GM12878 (cell line): ENCODE results near the gene KIAA0825. TPM values are rescaled to one million over a fixed set of nuclear protein-coding genes. Genes with fewer than 3 reads are reported as not detected.

Experiments
- ATAC-seq: fragments of 200-7000 bp; cut with Tn5 transposase; 3 replicates; pipeline ENCODE4 v1.9.1; 2020; ENCODE audit warnings: mild to moderate bottlenecking, moderate library complexity
- BruUV-seq: library from RNA; stranded (reverse); fragments of 400-500 nt; replicated peaks from 2 replicates; lab custom pipeline; 2021; lab: Mats Ljungman, UMichigan
- CTCF ChIA-PET: fragments of 300-600 bp; sonication (Branson Sonifier 250); formaldehyde crosslinking; extraction: SDS; loops from one replicate; lab custom pipeline; 2021; ENCODE audit warnings: inconsistent platforms; lab: Yijun Ruan, JAX
- POLR2A ChIA-PET: fragments of 350-600 bp; formaldehyde crosslinking; extraction: SDS; loops from one replicate; lab custom pipeline; 2021; ENCODE audit warnings: inconsistent platforms; lab: Charles Lee
- RAD21 ChIA-PET: fragments of 300-600 bp; sonication (Branson Sonifier 250); formaldehyde crosslinking; loops from one replicate; lab custom pipeline; 2023; ENCODE audit warnings: antibody characterized with exemption; ENCODE audit not compliant: unreplicated experiment; lab: Charles Lee
- SMC1A ChIA-PET: fragments of 300-600 bp; sonication (Branson Sonifier 250); formaldehyde crosslinking; loops from one replicate; lab custom pipeline; 2023; ENCODE audit not compliant: unreplicated experiment, uncharacterized antibody; lab: Charles Lee
- DNase-seq: peaks from one replicate; pipeline ENCODE4 v3.0.0-alpha.2; 2011; ENCODE audit warnings: low read depth, low spot score
- FAIRE-seq: peaks from 3 replicates; lab custom pipeline; 2011; peaks lifted over from hg19 to GRCh38; lab: Jason Lieb, UNC
- H2AFZ ChIP-seq: 2 replicates; pipeline ENCODE4 v1.6.0; 2011; ENCODE audit warnings: low read depth, low read length, control low read depth; ENCODE audit not compliant: control insufficient read depth
- H3K27ac ChIP-seq: 2 replicates; pipeline ENCODE4 v1.5.1; 2011; ENCODE audit warnings: control low read depth; ENCODE audit not compliant: control insufficient read depth, insufficient read depth
- H3K27me3 ChIP-seq, 2 experiments: replicated peaks in 1 of 2; 2 replicates each; pipeline versions ENCODE4 v1.6.0 to v1.6.1; 2011; ENCODE audit warnings: low read length in 1 of 2; ENCODE audit not compliant: control insufficient read depth in 2 of 2, insufficient read depth in 2 of 2
- H3K36me3 ChIP-seq, 2 experiments: 2 replicates each; pipeline ENCODE4 v1.5.1; 2011; ENCODE audit warnings: low read length in 1 of 2; ENCODE audit not compliant: control insufficient read depth in 2 of 2, insufficient read depth in 2 of 2
- H3K4me1 ChIP-seq: 2 replicates; pipeline ENCODE4 v1.6.1; 2011; ENCODE audit warnings: mild to moderate bottlenecking, low read length, moderate library complexity, mixed read lengths; ENCODE audit not compliant: control insufficient read depth, insufficient read depth
- H3K4me2 ChIP-seq: 2 replicates; pipeline ENCODE4 v1.6.0; 2011; ENCODE audit warnings: control low read depth; ENCODE audit not compliant: control insufficient read depth, insufficient read depth
- H3K4me3 ChIP-seq: fragments of 200-600 bp; sonication (generic); 2 replicates; pipeline ENCODE4 v1.5.1; 2016
- H3K79me2 ChIP-seq: 2 replicates; pipeline ENCODE4 v1.6.0; 2011; ENCODE audit warnings: low read length; ENCODE audit not compliant: control insufficient read depth, insufficient read depth
- H3K9ac ChIP-seq: 2 replicates; pipeline ENCODE4 v1.8.0; 2011; ENCODE audit warnings: low read length, control low read depth, mixed read lengths; ENCODE audit not compliant: control insufficient read depth, insufficient read depth
- H3K9me3 ChIP-seq: replicated peaks from 3 replicates; pipeline ENCODE4 v1.5.1; 2011; ENCODE audit warnings: mild to moderate bottlenecking, low read length; ENCODE audit not compliant: control insufficient read depth, insufficient read depth
- H4K20me1 ChIP-seq: 2 replicates; pipeline ENCODE4 v1.6.0; 2011; ENCODE audit not compliant: control insufficient read depth, insufficient read depth
- CBFB ChIP-seq: IDR thresholded peaks from 2 replicates; pipeline ENCODE4 v1.6.1; 2016; ENCODE audit warnings: antibody characterized with exemption, low read depth
- CHD4 ChIP-seq: fragments of 200-600 bp; sonication (generic); IDR thresholded peaks from 2 replicates; pipeline ENCODE4 v1.6.1; 2016; ENCODE audit warnings: mild to moderate bottlenecking
- HDAC2 ChIP-seq: fragments of 200-600 bp; sonication (generic); IDR thresholded peaks from 2 replicates; pipeline ENCODE4 v1.6.1; 2017
- JUNB ChIP-seq: IDR thresholded peaks from 2 replicates; pipeline ENCODE4 v1.6.1; 2016; ENCODE audit warnings: antibody characterized with exemption, mild to moderate bottlenecking
- MEF2B ChIP-seq: fragments of 450-650 bp; IDR thresholded peaks from 2 replicates; pipeline ENCODE4 v1.6.1; 2018; ENCODE audit warnings: mild to moderate bottlenecking, moderate library complexity; ENCODE audit not compliant: partially characterized antibody, poor library complexity, severe bottlenecking
- MTA3 ChIP-seq: IDR thresholded peaks from 2 replicates; pipeline ENCODE4 v1.6.1; 2012; ENCODE audit warnings: low read length, inconsistent platforms, borderline replicate concordance
- RAD51 ChIP-seq: fragments of 450-650 bp; IDR thresholded peaks from 2 replicates; pipeline ENCODE4 v1.6.1; 2016; ENCODE audit warnings: moderate library complexity, mild to moderate bottlenecking, inconsistent platforms
- RBBP5 ChIP-seq: fragments of 200-600 bp; sonication (generic); conservative IDR thresholded peaks from 2 replicates; pipeline ENCODE4 v1.6.1; 2016
- RUNX3 ChIP-seq: IDR thresholded peaks from 2 replicates; pipeline ENCODE4 v1.6.1; 2012; ENCODE audit warnings: low read length, inconsistent platforms
- SMC3 ChIP-seq: IDR thresholded peaks from 2 replicates; pipeline ENCODE4 v1.6.1; 2011; ENCODE audit warnings: low read length, improper control_type of control experiment, borderline replicate concordance
- SRF ChIP-seq, 2 experiments: IDR thresholded peaks; 2 replicates each; pipeline ENCODE4 v1.6.1; 2011; ENCODE audit warnings: low read depth in 2 of 2, low read length in 2 of 2, mild to moderate bottlenecking in 1 of 2, moderate library complexity in 1 of 2
- TARDBP ChIP-seq: IDR thresholded peaks from 2 replicates; pipeline ENCODE4 v1.6.1; 2016; ENCODE audit warnings: borderline replicate concordance
- TCF3 ChIP-seq: IDR thresholded peaks from 2 replicates; pipeline ENCODE4 v1.6.1; 2012; ENCODE audit warnings: low read depth, mild to moderate bottlenecking, low read length, borderline replicate concordance; ENCODE audit not compliant: insufficient read depth
- ZBTB40 ChIP-seq: fragments of 450-650 bp; IDR thresholded peaks from 2 replicates; pipeline ENCODE4 v1.6.1; 2016; ENCODE audit warnings: mild to moderate bottlenecking, moderate library complexity, borderline replicate concordance
- ZNF24 ChIP-seq: fragments of 450-650 bp; IDR thresholded peaks from 2 replicates; pipeline ENCODE4 v1.6.1; 2017; ENCODE audit warnings: antibody characterized with exemption, mild to moderate bottlenecking
- in situ Hi-C: fragments of 300-500 bp; cut with MboI; formaldehyde crosslinking; loops from 9 replicates; pipeline ENCODE4 v1.14.3; 2018; ENCODE audit warnings: mixed read lengths
- intact Hi-C: fragments of 100-400 bp; cut with micrococcal nuclease; formaldehyde crosslinking; loops from one replicate; pipeline ENCODE4 v1.14.2; 2022; ENCODE audit not compliant: unreplicated experiment
- polyA plus RNA-seq, 11 experiments: library from polyadenylated mRNA; depleted of rRNA in 4 of 11; unstranded in 6 of 11; stranded (reverse) in 5 of 11; fragments of >200 nt; fragmentation: Nextera tagmentation in 4 of 11; fragmentation: Illumina TruSeq in 1 of 11; extraction: Ambion mirVana in 4 of 11; extraction: Trizol in 1 of 11; gene quantifications; 1 replicate in 1 of 11; 2 replicates in 10 of 11; pipeline versions ENCODE4 v1.2.1 to v1.2.3, GENCODE V29; 2011 to 2016; ENCODE audit warnings: inconsistent platforms in 2 of 11, missing spikeins in 2 of 11, low read depth in 1 of 11
- total RNA-seq, 4 experiments: library from RNA; depleted of rRNA in 3 of 4; stranded (reverse); fragments of >200 nt in 3 of 4; fragmentation: Illumina TruSeq in 1 of 4; extraction: Trizol in 1 of 4; gene quantifications; 2 replicates each; pipeline versions ENCODE4 v1.2.1 to v1.2.3, GENCODE V29; 2013 to 2021
- TF ChIP-seq, protein P1 (sequence below): IDR thresholded peaks from 2 replicates; pipeline ENCODE4 v1.6.1; 2012; ENCODE audit warnings: low read depth, low read length, improper control_type of control experiment

Gene KIAA0825
- total and polyA plus RNA-seq, 10 of the 15 experiments (the other 5 are each of a cell fraction or from before 2014, with no cell fraction given): 0.55 to 1.9 (median 1.5) TPM

- Histone ChIP-seq H3K36me3 (no peaks in the 10 kb centered on the region), H3K79me2 (peaks cover 37% of the 10 kb centered on the region), H3K27ac (peak overlapping the region; percentile 23; the same call in 1 of the 2 replicates), H3K9me3 (no peaks in the 10 kb centered on the region; the same call in 2 of the 3 replicates), H2AFZ (no peak overlapping the region), H3K4me1 (peaks cover 4% of the 10 kb centered on the region), H3K4me2 (no peak overlapping the region), H4K20me1 (no peaks in the 10 kb centered on the region), H3K27me3 (no peaks in the 10 kb centered on the region), H3K4me3 (no peak overlapping the region), H3K9ac (no peak overlapping the region)
- no peak for TF ChIP-seq MTA3
- no peak for TF ChIP-seq CBFB
- TF ChIP-seq MEF2B: no peak
- TF ChIP-seq SMC3: no peak
- TF ChIP-seq TARDBP: no peak
- no peak for TF ChIP-seq ZNF24
- TF ChIP-seq RAD51: no peak
- TF ChIP-seq TCF3: no peak
- no peak for TF ChIP-seq RBBP5
- TF ChIP-seq RUNX3: no peak
- TF ChIP-seq SRF (IDR thresholded peaks at IDR 0.05; ENCODE audit: low read depth in 2 of 2, low read length in 2 of 2): no peak
- no peak for TF ChIP-seq ZBTB40
- TF ChIP-seq CHD4: no peak
- TF ChIP-seq HDAC2: no peak
- no peak for TF ChIP-seq JUNB
- TF ChIP-seq, protein P1, sequence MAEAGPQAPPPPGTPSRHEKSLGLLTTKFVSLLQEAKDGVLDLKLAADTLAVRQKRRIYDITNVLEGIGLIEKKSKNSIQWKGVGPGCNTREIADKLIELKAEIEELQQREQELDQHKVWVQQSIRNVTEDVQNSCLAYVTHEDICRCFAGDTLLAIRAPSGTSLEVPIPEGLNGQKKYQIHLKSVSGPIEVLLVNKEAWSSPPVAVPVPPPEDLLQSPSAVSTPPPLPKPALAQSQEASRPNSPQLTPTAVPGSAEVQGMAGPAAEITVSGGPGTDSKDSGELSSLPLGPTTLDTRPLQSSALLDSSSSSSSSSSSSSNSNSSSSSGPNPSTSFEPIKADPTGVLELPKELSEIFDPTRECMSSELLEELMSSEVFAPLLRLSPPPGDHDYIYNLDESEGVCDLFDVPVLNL: no peak
- POLR2A ChIA-PET: no interaction called here
- in situ Hi-C loops (no loop called here), intact Hi-C loops (no loop called here)
- FAIRE-seq (no peak), DNase-seq (no peak), ATAC-seq (no peak)
- no TSS peak for BruUV-seq
- RAD21 ChIA-PET: interaction anchor here (0.7 to 2.4 kb wide), 6 partner anchors 8 to 177 kb away, joined by 3 to 8 read pairs (median 3); no protein-coding TSS in a partner anchor
- CTCF ChIA-PET: interaction anchor here (0.7 to 2.0 kb wide), 3 partner anchors 66 to 114 kb away, joined by 3 to 6 read pairs (median 4); no protein-coding TSS in a partner anchor
- SMC1A ChIA-PET: interaction anchor here (1.0 to 2.3 kb wide), 9 partner anchors 8 to 227 kb away, joined by 3 to 9 read pairs (median 3); no protein-coding TSS in a partner anchor
These were observed 4.6 kb upstream of the KIAA0825 start for GRCh38 chr5:94623011-94623410.
